T-helper 1 cell treated with Interleukin-12 subunit alpha and Interleukin-12 subunit beta and Interleukin-4 antibody, amounts not matched to agents 30 μg/mL and 1 μg/mL, for 36 hours (primary cell): ENCODE data around the gene ORM2.

Source experiments
- H3K27ac Mint-ChIP-seq: one replicate; pipeline ENCODE4 v1.8.0; 2021; ENCODE audit warnings: mild to moderate bottlenecking, mixed read lengths
- H3K27me3 Mint-ChIP-seq: one replicate; pipeline ENCODE4 v1.8.0; 2021; ENCODE audit warnings: low read depth, mixed read lengths
- H3K36me3 Mint-ChIP-seq: one replicate; pipeline ENCODE4 v1.8.0; 2021; ENCODE audit warnings: low read depth, mixed read lengths
- H3K4me1 Mint-ChIP-seq: one replicate; pipeline ENCODE4 v1.8.0; 2021; ENCODE audit warnings: low read depth, mixed read lengths
- H3K4me3 Mint-ChIP-seq: one replicate; pipeline ENCODE4 v1.8.0; 2021; ENCODE audit warnings: mild to moderate bottlenecking, moderate library complexity, mixed read lengths
- H3K9me3 Mint-ChIP-seq: one replicate; pipeline ENCODE4 v1.8.0; 2021; ENCODE audit warnings: mixed read lengths

The ORM2 gene

GRCh38 chr9:114288193-114289091 lies 41.2 kb upstream of the ORM2 start:
- Mint-ChIP-seq H3K27me3 (no peaks in the 10 kb centered on the region), H3K4me1 (peaks cover 2% of the 10 kb centered on the region), H3K27ac (no peak overlapping the region), H3K9me3 (no peaks in the 10 kb centered on the region), H3K4me3 (no peak overlapping the region), H3K36me3 (peaks cover 1% of the 10 kb centered on the region)

GRCh38 chr9:114289106-114289505 lies 40.6 kb upstream of the ORM2 start:
- no peak overlapping the region for H3K4me3 Mint-ChIP-seq
- peaks cover 2% of the 10 kb centered on the region for H3K4me1 Mint-ChIP-seq
- H3K27ac Mint-ChIP-seq = no peak overlapping the region
- peaks cover 1% of the 10 kb centered on the region for H3K36me3 Mint-ChIP-seq
- H3K27me3 Mint-ChIP-seq = no peaks in the 10 kb centered on the region
- no peaks in the 10 kb centered on the region for H3K9me3 Mint-ChIP-seq

- no peaks in the 10 kb centered on the region for H3K27me3 Mint-ChIP-seq
- peaks cover 5% of the 10 kb centered on the region for H3K36me3 Mint-ChIP-seq
- H3K4me3 Mint-ChIP-seq = no peak overlapping the region
- H3K9me3 Mint-ChIP-seq = peaks cover 5% of the 10 kb centered on the region
- peaks cover 2% of the 10 kb centered on the region for H3K4me1 Mint-ChIP-seq
- H3K27ac Mint-ChIP-seq = no peak overlapping the region
Measured at GRCh38 chr9:114289571-114290481, 39.8 kb upstream of the ORM2 start.

DNA sequence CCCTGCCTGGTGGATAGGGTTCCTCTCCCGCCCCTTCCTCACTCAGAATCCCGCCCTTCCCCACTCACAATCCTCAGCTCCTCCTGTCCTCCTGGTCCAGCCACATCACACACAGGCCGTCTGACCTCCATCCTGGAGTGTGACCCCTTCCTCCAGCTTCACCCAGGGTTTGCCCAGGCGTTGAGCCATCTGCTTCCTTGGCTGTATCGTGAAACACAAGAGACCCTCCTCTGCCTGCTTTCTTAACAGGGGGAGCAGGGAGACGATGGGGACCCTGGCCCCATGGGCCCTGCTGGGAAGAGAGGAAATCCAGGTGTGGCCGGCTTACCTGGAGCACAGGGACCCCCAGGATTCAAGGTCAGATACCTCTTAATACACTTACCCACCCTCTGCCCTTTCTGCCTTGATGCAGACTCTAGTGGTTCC lies 39.1 kb upstream of the ORM2 start:
- no peak overlapping the region for H3K27ac Mint-ChIP-seq
- H3K27me3 Mint-ChIP-seq = no peaks in the 10 kb centered on the region
- H3K4me3 Mint-ChIP-seq = no peak overlapping the region
- H3K4me1 Mint-ChIP-seq = peaks cover 2% of the 10 kb centered on the region
- H3K36me3 Mint-ChIP-seq = peaks cover 7% of the 10 kb centered on the region
- peaks cover 11% of the 10 kb centered on the region for H3K9me3 Mint-ChIP-seq

GRCh38 chr9:114291064-114291474 lies 38.6 kb upstream of the ORM2 start:
- H3K27ac Mint-ChIP-seq = no peak overlapping the region
- H3K27me3 Mint-ChIP-seq = no peaks in the 10 kb centered on the region
- peaks cover 10% of the 10 kb centered on the region for H3K36me3 Mint-ChIP-seq
- no peak overlapping the region for H3K4me3 Mint-ChIP-seq
- H3K9me3 Mint-ChIP-seq = peaks cover 16% of the 10 kb centered on the region
- peaks cover 2% of the 10 kb centered on the region for H3K4me1 Mint-ChIP-seq

DNA sequence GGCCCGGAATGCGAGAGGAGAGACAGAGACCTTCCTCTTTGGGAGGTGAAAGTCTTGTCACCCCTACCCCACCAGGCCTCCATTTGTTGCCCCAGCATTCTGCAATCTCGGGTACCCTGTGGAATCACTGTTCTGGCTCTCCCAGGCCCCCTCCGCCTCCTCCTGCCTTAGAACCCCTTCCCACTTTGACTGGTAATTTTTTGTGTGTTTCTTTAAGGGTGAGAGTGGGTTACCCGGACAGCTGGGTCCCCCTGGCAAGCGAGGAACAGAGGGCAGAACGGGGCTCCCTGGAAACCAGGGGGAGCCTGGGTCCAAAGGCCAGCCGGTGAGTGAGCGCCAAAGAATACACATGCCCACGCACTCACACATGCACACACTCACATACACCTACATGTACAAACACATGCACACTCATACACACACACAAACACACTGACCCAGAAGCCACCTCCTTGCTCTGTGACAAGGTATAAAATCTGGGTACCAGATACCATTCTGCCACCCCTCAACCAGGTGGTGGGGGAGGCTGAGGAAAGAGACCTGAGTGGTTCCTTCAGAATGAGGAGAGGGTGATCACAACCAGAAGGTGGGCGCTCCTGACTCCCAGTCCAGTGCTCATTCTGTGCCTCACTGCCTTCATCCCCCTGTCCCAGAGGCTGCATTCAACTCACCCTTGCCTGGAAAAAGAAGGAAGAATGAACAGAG lies 37.6 kb upstream of the ORM2 start:
- H3K9me3 Mint-ChIP-seq = peaks cover 22% of the 10 kb centered on the region
- H3K27ac Mint-ChIP-seq = no peak overlapping the region
- H3K4me3 Mint-ChIP-seq = no peak overlapping the region
- H3K27me3 Mint-ChIP-seq = no peaks in the 10 kb centered on the region
- H3K4me1 Mint-ChIP-seq = peaks cover 2% of the 10 kb centered on the region
- peaks cover 10% of the 10 kb centered on the region for H3K36me3 Mint-ChIP-seq

DNA sequence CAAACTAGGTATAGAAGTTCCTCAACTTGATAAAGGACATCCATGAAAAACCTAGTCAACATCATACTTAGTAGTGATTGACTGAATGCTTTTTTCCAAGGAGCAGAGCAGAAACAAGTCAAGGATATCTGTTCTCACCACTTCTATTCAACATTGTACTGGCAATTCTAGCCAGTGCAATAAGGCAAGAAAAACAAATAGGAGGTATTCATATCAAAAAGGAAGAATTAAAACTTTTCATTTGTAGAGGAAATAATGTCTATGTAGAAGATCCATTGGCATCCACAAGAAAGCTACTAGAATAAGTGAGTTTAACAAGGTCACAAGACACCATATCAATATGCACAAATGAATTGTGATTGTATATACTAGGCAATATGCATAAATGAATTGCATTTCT lies 35.0 kb upstream of the ORM2 start:
- Mint-ChIP-seq H3K36me3 (peaks cover 10% of the 10 kb centered on the region), H3K27ac (no peak overlapping the region), H3K4me3 (no peak overlapping the region), H3K9me3 (peaks cover 22% of the 10 kb centered on the region), H3K27me3 (no peaks in the 10 kb centered on the region), H3K4me1 (peaks cover 2% of the 10 kb centered on the region)

GRCh38 chr9:114296338-114296737 lies 33.3 kb upstream of the ORM2 start:
- no peaks in the 10 kb centered on the region for H3K4me1 Mint-ChIP-seq
- H3K4me3 Mint-ChIP-seq = no peak overlapping the region
- H3K9me3 Mint-ChIP-seq = peaks cover 22% of the 10 kb centered on the region
- no peak overlapping the region for H3K27ac Mint-ChIP-seq
- H3K36me3 Mint-ChIP-seq = peaks cover 10% of the 10 kb centered on the region
- no peaks in the 10 kb centered on the region for H3K27me3 Mint-ChIP-seq

- H3K4me3 Mint-ChIP-seq = no peak overlapping the region
- H3K9me3 Mint-ChIP-seq = peaks cover 20% of the 10 kb centered on the region
- peaks cover 7% of the 10 kb centered on the region for H3K36me3 Mint-ChIP-seq
- no peaks in the 10 kb centered on the region for H3K4me1 Mint-ChIP-seq
- H3K27ac Mint-ChIP-seq = no peak overlapping the region
- no peaks in the 10 kb centered on the region for H3K27me3 Mint-ChIP-seq
Measured at GRCh38 chr9:114299286-114300152, 30.1 kb upstream of the ORM2 start.

GRCh38 chr9:114300153-114300845 lies 29.4 kb upstream of the ORM2 start:
- no peak overlapping the region for H3K27ac Mint-ChIP-seq
- peaks cover 12% of the 10 kb centered on the region for H3K9me3 Mint-ChIP-seq
- no peaks in the 10 kb centered on the region for H3K27me3 Mint-ChIP-seq
- H3K36me3 Mint-ChIP-seq = peaks cover 3% of the 10 kb centered on the region
- H3K4me3 Mint-ChIP-seq = no peak overlapping the region
- H3K4me1 Mint-ChIP-seq = no peaks in the 10 kb centered on the region

- Mint-ChIP-seq H3K4me1 (no peaks in the 10 kb centered on the region), H3K27me3 (no peaks in the 10 kb centered on the region), H3K36me3 (no peaks in the 10 kb centered on the region), H3K9me3 (peaks cover 6% of the 10 kb centered on the region), H3K4me3 (no peak overlapping the region), H3K27ac (no peak overlapping the region)
Measured at GRCh38 chr9:114300846-114301797, 28.5 kb upstream of the ORM2 start.

GRCh38 chr9:114301798-114302565 lies 27.7 kb upstream of the ORM2 start:
- no peaks in the 10 kb centered on the region for H3K9me3 Mint-ChIP-seq
- H3K36me3 Mint-ChIP-seq = no peaks in the 10 kb centered on the region
- no peaks in the 10 kb centered on the region for H3K4me1 Mint-ChIP-seq
- H3K27me3 Mint-ChIP-seq = no peaks in the 10 kb centered on the region
- H3K4me3 Mint-ChIP-seq = no peak overlapping the region
- no peak overlapping the region for H3K27ac Mint-ChIP-seq
